ENCODE measurements around the gene RNF217. TPM values are rescaled to one million over a fixed set of nuclear protein-coding genes. Genes with fewer than 3 reads are reported as not detected.
"Not testable (repeated sequence)": the region's sequence is repeated elsewhere in the genome, so short reads cannot be mapped to it uniquely, and the experiment has no call there.

The RNF217 gene
- total RNA-seq, 1 donor from 2014 or later: 5.9 TPM

GRCh38 chr6:125067552-125067951, 105.3 kb downstream of the RNF217 start:
- no peak for TF ChIP-seq CTCF (IDR thresholded peaks at IDR 0.05; ENCODE audit: partially characterized antibody, unreplicated experiment)
- Mint-ChIP-seq H3K4me1 (ENCODE audit: low read depth, unreplicated experiment) (no peaks in the 10 kb centered on the region), H3K27me3 (ENCODE audit: unreplicated experiment) (no peaks in the 10 kb centered on the region), H3K27ac (ENCODE audit: unreplicated experiment) (no peak overlapping the region), H3K9me3 (ENCODE audit: unreplicated experiment) (no peaks in the 10 kb centered on the region), H3K36me3 (ENCODE audit: unreplicated experiment) (no peaks in the 10 kb centered on the region), H3K4me3 (ENCODE audit: unreplicated experiment) (no peak overlapping the region)
- no peak for DNase-seq

GRCh38 chr6:125073071-125073470, 110.8 kb downstream of the RNF217 start:
- Mint-ChIP-seq H3K9me3 (ENCODE audit: unreplicated experiment) (no peaks in the 10 kb centered on the region), H3K36me3 (ENCODE audit: unreplicated experiment) (no peaks in the 10 kb centered on the region)
- no peak for DNase-seq

GRCh38 chr6:125074120-125074519, 111.9 kb downstream of the RNF217 start:
- TF ChIP-seq CTCF (IDR thresholded peaks at IDR 0.05; ENCODE audit: partially characterized antibody, unreplicated experiment): no peak
- no peak overlapping the region for H3K4me3 Mint-ChIP-seq (ENCODE audit: unreplicated experiment)
- H3K36me3 Mint-ChIP-seq (ENCODE audit: unreplicated experiment): no peaks in the 10 kb centered on the region
- H3K27ac Mint-ChIP-seq (ENCODE audit: unreplicated experiment): no peak overlapping the region
- no peaks in the 10 kb centered on the region for H3K9me3 Mint-ChIP-seq (ENCODE audit: unreplicated experiment)
- no peaks in the 10 kb centered on the region for H3K27me3 Mint-ChIP-seq (ENCODE audit: unreplicated experiment)
- no peak for DNase-seq
- H3K4me1 Mint-ChIP-seq (ENCODE audit: low read depth, unreplicated experiment): no peaks in the 10 kb centered on the region

More at GRCh38 chr6:125073071-125073470, 110.8 kb downstream of the RNF217 start:
- Mint-ChIP-seq H3K4me1 (ENCODE audit: low read depth, unreplicated experiment) (no peaks in the 10 kb centered on the region), H3K27ac (ENCODE audit: unreplicated experiment) (no peak overlapping the region), H3K27me3 (ENCODE audit: unreplicated experiment) (no peaks in the 10 kb centered on the region), H3K4me3 (ENCODE audit: unreplicated experiment) (no peak overlapping the region)
- no peak for TF ChIP-seq CTCF (IDR thresholded peaks at IDR 0.05; ENCODE audit: partially characterized antibody, unreplicated experiment)

GRCh38 chr6:125075073-125075472, 112.8 kb downstream of the RNF217 start:
- H3K36me3 Mint-ChIP-seq (ENCODE audit: unreplicated experiment); H3K4me1 Mint-ChIP-seq (ENCODE audit: low read depth, unreplicated experiment); H3K4me3 Mint-ChIP-seq (ENCODE audit: unreplicated experiment); DNase-seq; H3K27ac Mint-ChIP-seq (ENCODE audit: unreplicated experiment); H3K27me3 Mint-ChIP-seq (ENCODE audit: unreplicated experiment); H3K9me3 Mint-ChIP-seq (ENCODE audit: unreplicated experiment): not testable (repeated sequence)

GRCh38 chr6:125075741-125076481, 113.7 kb downstream of the RNF217 start:
- Mint-ChIP-seq H3K36me3 (ENCODE audit: unreplicated experiment) (no peaks in the 10 kb centered on the region), H3K4me1 (ENCODE audit: low read depth, unreplicated experiment) (no peaks in the 10 kb centered on the region), H3K9me3 (ENCODE audit: unreplicated experiment) (no peaks in the 10 kb centered on the region), H3K27ac (ENCODE audit: unreplicated experiment) (no peak overlapping the region), H3K27me3 (ENCODE audit: unreplicated experiment) (no peaks in the 10 kb centered on the region), H3K4me3 (ENCODE audit: unreplicated experiment) (no peak overlapping the region)
- no peak for TF ChIP-seq CTCF (IDR thresholded peaks at IDR 0.05; ENCODE audit: partially characterized antibody, unreplicated experiment)
- DNase-seq: no peak
